ENCODE measurements around the gene CRK.
A peak's percentile ranks its signal among the peaks of the same experiment; 100 is the strongest.
"Not testable (repeated sequence)": the region's sequence is repeated elsewhere in the genome, so short reads cannot be mapped to it uniquely, and the experiment has no call there.

Gene CRK

GRCh38 chr17:1469231-1469852, 13.3 kb upstream of the CRK start:
- H3K4me3 ChIP-seq: no peak overlapping the region
- peaks cover 61% of the 10 kb centered on the region for H3K36me3 ChIP-seq
- H3K9me3 ChIP-seq: peaks cover 13% of the 10 kb centered on the region
- peaks cover 57% of the 10 kb centered on the region for H4K20me1 ChIP-seq
- H3K27me3 ChIP-seq: peaks cover 12% of the 10 kb centered on the region; the same call in 1 of the 2 replicates
- H3K4me1 ChIP-seq: peaks cover 56% of the 10 kb centered on the region
- TF ChIP-seq Cebpa-rat (IDR thresholded peaks at IDR 0.05): no peak
- no peak overlapping the region for H3K27ac ChIP-seq
- no peak overlapping the region for H3K4me2 ChIP-seq
- H3K9ac ChIP-seq: no peak overlapping the region

GRCh38 chr17:1467898-1468492, 12.0 kb upstream of the CRK start:
- Histone ChIP-seq H3K4me3 (no peak overlapping the region), H3K9ac (no peak overlapping the region), H3K9me3 (peaks cover 13% of the 10 kb centered on the region), H3K4me2 (no peak overlapping the region), H3K4me1 (peaks cover 56% of the 10 kb centered on the region), H3K27ac (no peak overlapping the region), H4K20me1 (peaks cover 57% of the 10 kb centered on the region), H3K36me3 (peaks cover 61% of the 10 kb centered on the region), H3K27me3 (peaks cover 18% of the 10 kb centered on the region; the same call in 1 of the 2 replicates)
- TF ChIP-seq Cebpa-rat (IDR thresholded peaks at IDR 0.05): no peak

GRCh38 chr17:1467258-1467657, 11.2 kb upstream of the CRK start:
- H3K9me3 ChIP-seq: peaks cover 13% of the 10 kb centered on the region
- H3K4me1 ChIP-seq: peaks cover 56% of the 10 kb centered on the region
- TF ChIP-seq Cebpa-rat (IDR thresholded peaks at IDR 0.05): no peak
- peaks cover 58% of the 10 kb centered on the region for H3K36me3 ChIP-seq
- H3K9ac ChIP-seq: no peak overlapping the region
- no peak overlapping the region for H3K4me3 ChIP-seq
- peaks cover 21% of the 10 kb centered on the region for H3K27me3 ChIP-seq
- H3K27ac ChIP-seq: no peak overlapping the region
- peaks cover 57% of the 10 kb centered on the region for H4K20me1 ChIP-seq
- H3K4me2 ChIP-seq: no peak overlapping the region

GRCh38 chr17:1464186-1464585, 8.2 kb upstream of the CRK start:
- H3K9ac ChIP-seq: no peak overlapping the region
- H3K27me3 ChIP-seq: peaks cover 37% of the 10 kb centered on the region
- H3K4me1 ChIP-seq: peaks cover 37% of the 10 kb centered on the region
- no peak overlapping the region for H3K4me3 ChIP-seq
- H4K20me1 ChIP-seq: peaks cover 60% of the 10 kb centered on the region
- H3K27ac ChIP-seq: no peak overlapping the region
- TF ChIP-seq Cebpa-rat (IDR thresholded peaks at IDR 0.05): no peak
- H3K9me3 ChIP-seq: peaks cover 4% of the 10 kb centered on the region
- H3K36me3 ChIP-seq: peaks cover 36% of the 10 kb centered on the region
- peak overlapping the region; percentile 65; the same call in 1 of the 2 replicates for H3K4me2 ChIP-seq

- no peak for TF ChIP-seq Cebpa-rat (IDR thresholded peaks at IDR 0.05)
- H3K27ac ChIP-seq: no peak overlapping the region
- H3K4me2 ChIP-seq: peak overlapping the region; percentile 65
- H3K9me3 ChIP-seq: no peaks in the 10 kb centered on the region
- H3K4me1 ChIP-seq: peaks cover 30% of the 10 kb centered on the region
- no peak overlapping the region for H3K4me3 ChIP-seq
- peaks cover 60% of the 10 kb centered on the region for H4K20me1 ChIP-seq
- peaks cover 20% of the 10 kb centered on the region for H3K36me3 ChIP-seq
- H3K9ac ChIP-seq: no peak overlapping the region
- peaks cover 37% of the 10 kb centered on the region for H3K27me3 ChIP-seq
Measured at GRCh38 chr17:1462164-1463112, 6.4 kb upstream of the CRK start.

GRCh38 chr17:1461198-1461944, 5.3 kb upstream of the CRK start:
- H3K4me2 ChIP-seq: no peak overlapping the region
- H3K27me3 ChIP-seq: peaks cover 37% of the 10 kb centered on the region
- H3K4me3 ChIP-seq: no peak overlapping the region
- no peak overlapping the region for H3K27ac ChIP-seq
- H3K4me1 ChIP-seq: peaks cover 38% of the 10 kb centered on the region
- TF ChIP-seq Cebpa-rat (IDR thresholded peaks at IDR 0.05): no peak
- H3K9ac ChIP-seq: no peak overlapping the region
- no peaks in the 10 kb centered on the region for H3K9me3 ChIP-seq
- peaks cover 12% of the 10 kb centered on the region for H3K36me3 ChIP-seq
- peaks cover 60% of the 10 kb centered on the region for H4K20me1 ChIP-seq

GRCh38 chr17:1460233-1460632, 4.2 kb upstream of the CRK start:
- no peaks in the 10 kb centered on the region for H3K9me3 ChIP-seq
- H4K20me1 ChIP-seq: peaks cover 57% of the 10 kb centered on the region
- TF ChIP-seq Cebpa-rat (IDR thresholded peaks at IDR 0.05): no peak
- no peak overlapping the region for H3K9ac ChIP-seq
- peaks cover 30% of the 10 kb centered on the region for H3K27me3 ChIP-seq
- no peak overlapping the region for H3K27ac ChIP-seq
- no peak overlapping the region for H3K4me3 ChIP-seq
- peaks cover 1% of the 10 kb centered on the region; the same call in 1 of the 2 replicates for H3K36me3 ChIP-seq
- no peak overlapping the region for H3K4me2 ChIP-seq
- peaks cover 38% of the 10 kb centered on the region for H3K4me1 ChIP-seq

- H3K4me3 ChIP-seq: peak overlapping the region; percentile 100
- H3K9me3 ChIP-seq: no peaks in the 10 kb centered on the region
- TF ChIP-seq Cebpa-rat (IDR thresholded peaks at IDR 0.05): no peak
- H3K27me3 ChIP-seq: no peaks in the 10 kb centered on the region
- peak overlapping the region; percentile 97 for H3K27ac ChIP-seq
- H3K4me2 ChIP-seq: peak overlapping the region; percentile 94
- peaks cover 32% of the 10 kb centered on the region for H3K4me1 ChIP-seq
- peaks cover 31% of the 10 kb centered on the region for H3K36me3 ChIP-seq
- peak overlapping the region; percentile 98 for H3K9ac ChIP-seq
- peaks cover 57% of the 10 kb centered on the region for H4K20me1 ChIP-seq
Measured at GRCh38 chr17:1455291-1455796, 688 bp downstream of the CRK start.

- H3K4me3 ChIP-seq: peak overlapping the region; percentile 100
- H3K9me3 ChIP-seq: no peaks in the 10 kb centered on the region
- H3K9ac ChIP-seq: peak overlapping the region; percentile 98
- H3K27ac ChIP-seq: no peak overlapping the region
- no peak for TF ChIP-seq Cebpa-rat (IDR thresholded peaks at IDR 0.05)
- H3K36me3 ChIP-seq: peaks cover 40% of the 10 kb centered on the region
- no peaks in the 10 kb centered on the region for H3K27me3 ChIP-seq
- peaks cover 32% of the 10 kb centered on the region for H3K4me1 ChIP-seq
- H3K4me2 ChIP-seq: peak overlapping the region; percentile 94
- H4K20me1 ChIP-seq: peaks cover 63% of the 10 kb centered on the region
Measured at GRCh38 chr17:1454541-1454940, 1.5 kb downstream of the CRK start.

- not testable (repeated sequence) for H3K27ac ChIP-seq, H3K9ac ChIP-seq, H3K9me3 ChIP-seq, H3K27me3 ChIP-seq, H3K4me3 ChIP-seq
- Histone ChIP-seq H3K4me2 (peak overlapping the region; percentile 94; the same call in 1 of the 2 replicates), H4K20me1 (peaks cover 72% of the 10 kb centered on the region), H3K36me3 (peaks cover 48% of the 10 kb centered on the region), H3K4me1 (peaks cover 32% of the 10 kb centered on the region)
Measured at GRCh38 chr17:1453694-1454093, 2.3 kb downstream of the CRK start.
